ENCODE measurements around the gene ZNF500. TPM values are rescaled to one million over a fixed set of nuclear protein-coding genes. Genes with fewer than 3 reads are reported as not detected.

The ZNF500 gene
- total RNA-seq, 1 experiment from 2014 or later = 18.3 TPM

DNA sequence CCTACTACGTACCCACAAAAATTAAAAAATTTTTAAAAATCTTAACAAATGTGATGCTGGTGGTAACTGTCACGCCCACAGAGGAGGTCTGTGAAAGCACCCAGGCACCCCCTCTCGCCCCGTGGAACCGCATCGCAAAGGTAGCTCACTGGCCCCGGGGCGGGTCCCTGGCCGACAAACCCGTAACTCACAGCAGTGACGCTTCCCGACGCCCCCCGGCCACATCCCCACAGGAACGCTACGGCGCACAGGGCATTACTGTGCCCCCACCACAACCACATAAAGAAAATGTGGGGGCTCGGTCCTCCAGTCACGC, 33.3 kb downstream of the ZNF500 start:
- no peak for DNase-seq
- no peak for TF ChIP-seq CTCF (conservative IDR thresholded peaks at IDR 0.05)
- no peak overlapping the region for H4K8ac ChIP-seq (replicated peaks; ENCODE audit: insufficient read length, low read depth, low read length)
- WGBS (ENCODE audit: extremely low coverage, insufficient read length, low lambda C conversion rate) = no CpG with 5 or more reads among the region's 19 CpGs
- peak overlapping the region; percentile 76 for H3K4me2 ChIP-seq (ENCODE audit: insufficient read depth, insufficient read length, low read length)
- H3K27ac Mint-ChIP-seq = peak overlapping the region; percentile 83 to 94 (median 94)
- H2BK20ac ChIP-seq (ENCODE audit: low read depth, low read length, poor library complexity, severe bottlenecking) = no peak overlapping the region
- no peak overlapping the region for H3K56ac ChIP-seq (ENCODE audit: insufficient read length, low read depth, low read length)
- H3K27me3 Mint-ChIP-seq (ENCODE audit: low read depth) = peaks cover 4% of the 10 kb centered on the region
- no peak overlapping the region for H2AFZ ChIP-seq (ENCODE audit: low read length)
- H4K5ac ChIP-seq (ENCODE audit: insufficient read length, low read depth, low read length) = no peak overlapping the region
- no peak overlapping the region for H3K23ac ChIP-seq (ENCODE audit: insufficient read length, low read depth, low read length)
- no peaks in the 10 kb centered on the region for H4K20me1 ChIP-seq (ENCODE audit: control insufficient read depth, insufficient read depth, insufficient read length)
- H3K4me1 ChIP-seq (ENCODE audit: insufficient read depth, low read length) = no peaks in the 10 kb centered on the region
- peaks cover 9% of the 10 kb centered on the region for H3K23me2 ChIP-seq (ENCODE audit: insufficient read length, low read depth, low read length, poor library complexity, severe bottlenecking)
- H3K27ac ChIP-seq (ENCODE audit: insufficient read length, low read depth, low read length) = no peak overlapping the region
- peaks cover 4% of the 10 kb centered on the region for H3K79me1 ChIP-seq (ENCODE audit: insufficient read depth, low read depth, low read length, poor library complexity, severe bottlenecking)
- H3K9me3 ChIP-seq (ENCODE audit: control insufficient read depth, low read depth, low read length) = no peaks in the 10 kb centered on the region
- H3K27me3 ChIP-seq (ENCODE audit: insufficient read depth, low read length) = no peaks in the 10 kb centered on the region
- H2BK120ac ChIP-seq (ENCODE audit: low read depth, low read length, poor library complexity, severe bottlenecking) = no peak overlapping the region
- peak overlapping the region; percentile 92 to 97 for H3K4me3 Mint-ChIP-seq
- no peak overlapping the region for H3K14ac ChIP-seq (ENCODE audit: insufficient read depth, low read length)
- H3T11ph ChIP-seq (ENCODE audit: low read length) = no peak overlapping the region
- H3K36me3 Mint-ChIP-seq (ENCODE audit: insufficient read depth in 1 of 3, low read depth in 3 of 3) = peaks cover 0 to 18% (median 17%) of the 10 kb centered on the region in 3 experiments; a peak in 5 of 7 replicates
- peaks cover 8 to 12% of the 10 kb centered on the region in 2 experiments for H3K4me1 Mint-ChIP-seq
- H3K9ac ChIP-seq (ENCODE audit: extremely low read depth, insufficient read length, low read length) = peak overlapping the region; percentile 53
- no peak overlapping the region for H2BK12ac ChIP-seq (ENCODE audit: insufficient read length, low read depth, low read length)
- no peaks in the 10 kb centered on the region; a peak in 1 of 5 replicates for H3K9me3 Mint-ChIP-seq
- no peak overlapping the region for H2AK5ac ChIP-seq (ENCODE audit: insufficient read length, low read length)
- H2BK15ac ChIP-seq (ENCODE audit: low read depth, low read length) = no peak overlapping the region
- peaks cover 4% of the 10 kb centered on the region; the same call in 1 of the 2 replicates for H3K79me2 ChIP-seq (ENCODE audit: insufficient read depth, low read length)
- H2BK5ac ChIP-seq (ENCODE audit: insufficient read length, low read length) = no peak overlapping the region
- H3K4ac ChIP-seq (ENCODE audit: low read depth, low read length) = no peak overlapping the region
- H4K91ac ChIP-seq (ENCODE audit: insufficient read length, low read depth, low read length) = no peak overlapping the region
- no peak overlapping the region for H3K18ac ChIP-seq (ENCODE audit: insufficient read length, low read depth, low read length)

Data from H9 (cell line).